Immature natural killer cell (primary cell): ENCODE measurements around the gene BMERB1. TPM values are rescaled to one million over a fixed set of nuclear protein-coding genes. Genes with fewer than 3 reads are reported as not detected.

Source experiments
- DNase-seq, 3 donors: peaks; one replicate each; pipeline ENCODE4 v3.0.0; 2022; ENCODE audit warnings: mixed read lengths in 1 of 3
- H3K27ac Mint-ChIP-seq, 6 donors: one replicate each; pipeline ENCODE4 v1.8.0; 2020; ENCODE audit warnings: mixed read lengths in 6 of 6, mild to moderate bottlenecking in 5 of 6, inconsistent platforms in 4 of 6, moderate library complexity in 3 of 6
- H3K27me3 Mint-ChIP-seq, 3 donors: one replicate each; pipeline ENCODE4 v1.8.0; 2020 to 2021; ENCODE audit warnings: low read depth in 3 of 3, mild to moderate bottlenecking in 3 of 3, mixed read lengths in 3 of 3, moderate library complexity in 3 of 3, inconsistent platforms in 1 of 3
- H3K36me3 Mint-ChIP-seq, 3 donors: one replicate each; pipeline ENCODE4 v1.8.0; 2020; ENCODE audit warnings: mixed read lengths in 3 of 3, inconsistent platforms in 2 of 3, mild to moderate bottlenecking in 2 of 3
- H3K4me1 Mint-ChIP-seq, 2 donors: one replicate each; pipeline ENCODE4 v1.8.0; 2020; ENCODE audit warnings: inconsistent platforms in 2 of 2, mild to moderate bottlenecking in 2 of 2, mixed read lengths in 2 of 2, moderate library complexity in 1 of 2
- H3K4me3 Mint-ChIP-seq, 5 donors: one replicate each; pipeline ENCODE4 v1.8.0; 2020; ENCODE audit warnings: mild to moderate bottlenecking in 5 of 5, mixed read lengths in 5 of 5, inconsistent platforms in 3 of 5, moderate library complexity in 3 of 5
- H3K9me3 Mint-ChIP-seq, 6 donors: one replicate each; pipeline ENCODE4 v1.8.0; 2020; ENCODE audit warnings: mild to moderate bottlenecking in 6 of 6, mixed read lengths in 6 of 6, inconsistent platforms in 4 of 6, moderate library complexity in 3 of 6
- polyA plus RNA-seq, 3 donors: library from polyadenylated mRNA; unstranded; fragments of 300-500 nt; fragmentation: Illumina TruSeq; gene quantifications; one replicate each; pipeline ENCODE4 v1.2.3, GENCODE V29; 2021

Gene BMERB1
- polyA plus RNA-seq, 3 donors from 2014 or later, result 1.9 to 4.4 (median 3.0) TPM

GRCh38 chr16:15485175-15485574 is 50.8 kb downstream of the BMERB1 start:
- Mint-ChIP-seq H3K27ac (no peak overlapping the region), H3K36me3 (no peaks in the 10 kb centered on the region), H3K27me3 (peaks cover 0 to 3% (median 2%) of the 10 kb centered on the region in 3 donors), H3K4me3 (no peak overlapping the region), H3K4me1 (no peaks in the 10 kb centered on the region), H3K9me3 (no peaks in the 10 kb centered on the region)
- DNase-seq, result no peak

- no peak for DNase-seq
- Mint-ChIP-seq H3K4me3 (no peak overlapping the region), H3K4me1 (no peaks in the 10 kb centered on the region), H3K27ac (no peak overlapping the region), H3K9me3 (no peaks in the 10 kb centered on the region), H3K36me3 (no peaks in the 10 kb centered on the region), H3K27me3 (peaks cover 0 to 3% (median 0%) of the 10 kb centered on the region in 3 donors)
Measured at GRCh38 chr16:15486661-15487060, 52.3 kb downstream of the BMERB1 start.

- Mint-ChIP-seq H3K4me1 (no peaks in the 10 kb centered on the region), H3K4me3 (no peak overlapping the region), H3K27ac (no peak overlapping the region), H3K9me3 (no peaks in the 10 kb centered on the region), H3K27me3 (peaks cover 0 to 3% (median 0%) of the 10 kb centered on the region in 3 donors), H3K36me3 (no peaks in the 10 kb centered on the region)
- no peak for DNase-seq
Measured at GRCh38 chr16:15487336-15488284, 53.2 kb downstream of the BMERB1 start.

- Mint-ChIP-seq H3K36me3 (no peaks in the 10 kb centered on the region), H3K4me3 (no peak overlapping the region), H3K27me3 (peaks cover 0 to 3% (median 2%) of the 10 kb centered on the region in 3 donors), H3K4me1 (no peaks in the 10 kb centered on the region), H3K9me3 (no peaks in the 10 kb centered on the region), H3K27ac (no peak overlapping the region)
- no peak for DNase-seq
Measured at GRCh38 chr16:15489016-15489415, 54.6 kb downstream of the BMERB1 start.

- Mint-ChIP-seq H3K9me3 (no peaks in the 10 kb centered on the region), H3K27ac (no peak overlapping the region), H3K27me3 (peaks cover 0 to 3% (median 2%) of the 10 kb centered on the region in 3 donors), H3K4me1 (no peaks in the 10 kb centered on the region), H3K4me3 (no peak overlapping the region), H3K36me3 (no peaks in the 10 kb centered on the region)
- no peak for DNase-seq
Measured at GRCh38 chr16:15490123-15490711, 55.8 kb downstream of the BMERB1 start.

GRCh38 chr16:15491411-15491810 is 57.0 kb downstream of the BMERB1 start:
- Mint-ChIP-seq H3K4me1 (no peaks in the 10 kb centered on the region), H3K27me3 (peaks cover 2 to 4% (median 3%) of the 10 kb centered on the region in 3 donors), H3K27ac (no peak overlapping the region), H3K9me3 (peaks cover 0 to 2% (median 0%) of the 10 kb centered on the region in 6 donors), H3K36me3 (peaks cover 0 to 4% (median 0%) of the 10 kb centered on the region in 3 donors), H3K4me3 (no peak overlapping the region)
- no peak for DNase-seq

- H3K27me3 Mint-ChIP-seq, result peaks cover 2 to 4% (median 3%) of the 10 kb centered on the region in 3 donors
- no peak for DNase-seq
- no peak overlapping the region for H3K27ac Mint-ChIP-seq
- H3K36me3 Mint-ChIP-seq, result peaks cover 0 to 4% (median 0%) of the 10 kb centered on the region in 3 donors
- H3K4me1 Mint-ChIP-seq, result no peaks in the 10 kb centered on the region
- H3K9me3 Mint-ChIP-seq, result peaks cover 0 to 2% (median 0%) of the 10 kb centered on the region in 6 donors
- H3K4me3 Mint-ChIP-seq, result no peak overlapping the region
Measured at GRCh38 chr16:15492091-15492740, 57.8 kb downstream of the BMERB1 start.

- Mint-ChIP-seq H3K27ac (no peak overlapping the region), H3K9me3 (peaks cover 0 to 2% (median 0%) of the 10 kb centered on the region in 6 donors), H3K4me1 (no peaks in the 10 kb centered on the region)
Measured at GRCh38 chr16:15493466-15494180, 59.2 kb downstream of the BMERB1 start.

GRCh38 chr16:15494236-15494635 is 59.8 kb downstream of the BMERB1 start:
- H3K4me1 Mint-ChIP-seq, result no peaks in the 10 kb centered on the region
- H3K27ac Mint-ChIP-seq, result no peak overlapping the region
- DNase-seq, result no peak
- no peak overlapping the region for H3K4me3 Mint-ChIP-seq
- H3K27me3 Mint-ChIP-seq, result peaks cover 2 to 4% (median 3%) of the 10 kb centered on the region in 3 donors
- H3K9me3 Mint-ChIP-seq, result peaks cover 0 to 2% (median 0%) of the 10 kb centered on the region in 6 donors
- H3K36me3 Mint-ChIP-seq, result peaks cover 0 to 7% (median 0%) of the 10 kb centered on the region in 3 donors

More at GRCh38 chr16:15493466-15494180, 59.2 kb downstream of the BMERB1 start:
- Mint-ChIP-seq H3K4me3 (no peak overlapping the region), H3K27me3 (peaks cover 2 to 4% (median 3%) of the 10 kb centered on the region in 3 donors), H3K36me3 (peaks cover 0 to 4% (median 0%) of the 10 kb centered on the region in 3 donors)
- DNase-seq, result no peak

- Mint-ChIP-seq H3K9me3 (peaks cover 0 to 2% (median 0%) of the 10 kb centered on the region in 6 donors), H3K4me3 (no peak overlapping the region), H3K27ac (peak overlapping the region in 1 of 6 donors; percentile 4), H3K27me3 (peaks cover 0 to 4% (median 2%) of the 10 kb centered on the region in 3 donors), H3K36me3 (peaks cover 0 to 7% (median 0%) of the 10 kb centered on the region in 3 donors), H3K4me1 (no peaks in the 10 kb centered on the region)
- peak in 1 of 3 donors; percentile 6 for DNase-seq
Measured at GRCh38 chr16:15495898-15496297, 61.5 kb downstream of the BMERB1 start.

GRCh38 chr16:15498427-15499175 is 64.2 kb downstream of the BMERB1 start:
- peak overlapping the region in 1 of 6 donors; percentile 12 for H3K27ac Mint-ChIP-seq
- no peak overlapping the region for H3K4me3 Mint-ChIP-seq
- H3K36me3 Mint-ChIP-seq, result peaks cover 0 to 7% (median 0%) of the 10 kb centered on the region in 3 donors
- no peaks in the 10 kb centered on the region for H3K4me1 Mint-ChIP-seq
- peaks cover 0 to 2% (median 2%) of the 10 kb centered on the region in 3 donors for H3K27me3 Mint-ChIP-seq
- H3K9me3 Mint-ChIP-seq, result peaks cover 0 to 2% (median 0%) of the 10 kb centered on the region in 6 donors
- DNase-seq, result no peak

GRCh38 chr16:15502041-15502725 is 67.8 kb downstream of the BMERB1 start:
- Mint-ChIP-seq H3K4me3 (no peak overlapping the region), H3K9me3 (no peaks in the 10 kb centered on the region), H3K27ac (peak overlapping the region in 2 of 6 donors; percentile 11 to 36), H3K27me3 (peaks cover 0 to 7% (median 2%) of the 10 kb centered on the region in 3 donors), H3K36me3 (peaks cover 0 to 3% (median 0%) of the 10 kb centered on the region in 3 donors), H3K4me1 (no peaks in the 10 kb centered on the region)
- DNase-seq, result no peak
